Measurements from ENCODE around the gene PLD1.

PLD1 gene

DNA sequence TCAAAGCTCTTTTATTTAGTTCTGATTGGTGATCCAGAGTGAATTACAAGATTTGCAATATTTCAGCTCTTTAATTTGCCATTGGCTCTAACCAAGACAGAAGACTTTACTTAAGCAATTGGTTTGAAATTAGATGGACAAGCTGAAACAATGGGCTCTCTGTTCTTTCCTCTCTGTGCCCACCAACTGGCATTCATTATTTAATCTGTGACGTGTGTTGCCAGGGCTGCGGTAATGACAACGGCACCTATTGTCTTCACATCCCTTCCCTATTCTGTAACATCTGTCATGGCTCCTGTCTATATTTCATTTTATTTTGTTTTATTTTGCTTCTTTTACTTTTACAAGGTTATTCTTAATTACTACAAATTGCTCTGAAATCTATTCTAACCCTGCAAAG lies 33.9 kb downstream of the PLD1 start:
- no peak for DNase-seq (ENCODE audit: insufficient read length, low spot score)

DNA sequence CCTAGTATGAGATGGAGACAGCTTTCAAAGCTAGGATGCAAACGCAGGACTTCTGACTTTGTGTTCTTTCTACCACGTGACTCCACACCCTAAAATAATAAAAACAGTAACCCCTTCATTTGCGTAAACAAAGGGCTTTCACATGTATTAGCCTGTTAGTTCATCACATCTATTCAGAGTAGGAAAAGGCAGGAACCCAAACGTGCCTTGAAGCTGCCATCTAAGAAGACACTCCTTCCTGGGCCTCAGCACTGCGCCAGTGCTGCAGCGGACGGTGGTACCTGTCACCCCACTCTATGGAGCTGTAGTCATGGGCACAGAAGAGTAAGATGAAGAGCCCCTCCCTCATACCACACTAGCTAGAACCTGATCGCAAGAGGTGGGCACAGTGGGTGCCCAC lies 34.3 kb downstream of the PLD1 start:
- DNase-seq (ENCODE audit: insufficient read length, low spot score) = no peak
- no peak for FAIRE-seq

More for the DNA sequence above, 33.9 kb downstream of the PLD1 start:
- no peak for FAIRE-seq

GRCh38 chr3:171774521-171774920 lies 35.8 kb downstream of the PLD1 start:
- no peak for FAIRE-seq
- DNase-seq (ENCODE audit: insufficient read length, low spot score) = no peak

DNA sequence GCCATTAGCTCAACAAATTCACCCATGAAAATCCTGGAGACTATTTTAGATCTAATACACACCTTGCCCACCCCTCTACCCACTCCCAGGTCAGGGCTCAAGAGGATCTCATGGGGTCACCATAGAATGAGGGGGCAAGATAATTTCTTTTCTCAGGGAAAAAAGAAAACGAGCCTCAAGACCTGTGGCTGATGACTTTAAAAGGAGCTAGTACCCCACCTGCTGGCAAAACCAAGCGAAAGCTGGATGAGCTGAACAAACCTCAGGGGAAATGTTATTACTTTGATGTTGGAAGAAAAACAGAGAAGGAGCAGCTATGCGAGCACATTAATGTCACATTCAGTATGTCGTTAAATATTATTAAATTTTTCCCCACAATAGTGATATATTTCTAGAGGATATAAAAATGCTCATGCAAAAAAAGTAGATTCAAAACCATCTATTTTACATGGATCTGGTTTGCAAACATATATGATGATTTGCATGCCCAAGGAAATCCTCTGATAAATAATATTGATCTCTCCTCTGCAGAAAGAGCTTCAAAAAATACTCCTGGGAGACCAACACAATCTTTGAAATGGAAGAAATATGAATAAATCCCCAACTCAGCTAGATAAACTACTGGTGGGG lies 37.7 kb downstream of the PLD1 start:
- FAIRE-seq (no peak), DNase-seq (ENCODE audit: insufficient read length, low spot score) (peak; percentile 44)

DNA sequence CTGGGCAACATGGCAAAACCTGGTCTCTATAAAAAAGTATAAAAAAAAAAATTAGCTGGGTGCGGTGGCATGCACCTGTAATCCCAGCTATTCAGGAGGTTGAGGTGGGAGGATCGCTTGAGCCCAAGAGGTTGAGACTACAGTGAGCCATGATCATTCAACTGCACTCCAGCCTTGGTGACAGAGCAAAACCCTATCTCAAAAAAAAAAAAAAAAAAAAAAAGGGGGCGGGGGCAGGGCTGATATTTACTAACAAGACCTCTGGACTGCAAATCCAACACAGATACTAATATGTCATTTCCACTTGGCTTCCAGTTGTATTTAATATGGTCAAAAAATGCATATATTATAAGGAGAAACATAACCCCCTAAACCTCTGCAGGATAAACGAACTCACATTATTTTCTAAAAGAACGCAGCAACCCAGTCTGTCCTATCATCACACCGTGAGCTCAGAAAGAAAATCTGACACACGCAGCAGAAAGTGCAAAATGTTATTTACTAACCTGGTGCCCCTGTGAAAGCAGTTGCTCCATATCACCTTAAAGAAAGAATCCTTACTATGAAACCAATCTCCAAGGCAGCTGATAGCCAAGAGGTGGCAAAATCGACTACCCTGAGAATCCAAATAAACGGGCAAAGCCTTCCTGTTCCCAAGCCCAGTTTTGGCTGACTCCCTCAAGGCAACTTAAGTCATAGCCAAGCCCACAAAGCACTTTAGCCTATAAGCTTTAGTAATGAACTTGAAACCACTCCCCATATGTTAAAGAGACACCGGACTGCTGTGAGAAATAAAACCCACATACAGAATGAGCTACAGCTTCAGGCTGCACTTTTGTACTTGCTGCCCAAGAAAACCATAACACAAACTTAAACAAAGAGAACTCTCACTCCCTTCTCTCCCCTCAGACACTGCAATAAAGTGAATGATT lies 39.3 kb downstream of the PLD1 start:
- no peak for FAIRE-seq
- DNase-seq (ENCODE audit: insufficient read length, low spot score) = peak; percentile 30

GRCh38 chr3:171769461-171769860 lies 40.8 kb downstream of the PLD1 start:
- no peak for DNase-seq (ENCODE audit: insufficient read length, low spot score)
- FAIRE-seq = no peak

DNA sequence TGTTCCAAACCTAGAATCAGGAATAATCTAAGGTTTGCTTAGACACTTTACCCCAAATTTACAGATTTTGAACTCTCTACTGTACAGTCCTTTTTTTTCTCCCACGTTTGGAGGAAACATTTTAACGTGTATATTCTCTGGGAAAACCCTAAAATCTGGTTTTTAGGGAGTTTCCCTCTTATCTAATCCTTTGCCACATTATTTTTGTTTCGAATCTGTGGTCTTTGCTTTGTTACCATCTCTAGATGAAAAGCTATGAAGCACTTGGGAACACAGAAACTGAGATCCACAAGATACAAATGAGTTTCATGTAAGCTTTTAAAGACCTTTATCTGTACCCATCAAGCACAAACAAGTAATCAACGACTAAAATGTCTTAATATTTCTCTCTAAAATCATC lies 41.3 kb downstream of the PLD1 start:
- DNase-seq (ENCODE audit: insufficient read length, low spot score) = no peak
- no peak for FAIRE-seq

GRCh38 chr3:171768281-171768900 lies 41.9 kb downstream of the PLD1 start:
- no peak for DNase-seq (ENCODE audit: insufficient read length, low spot score)
- FAIRE-seq = no peak

- DNase-seq (ENCODE audit: insufficient read length, low spot score) (no peak), FAIRE-seq (no peak)
These were observed 44.8 kb downstream of the PLD1 start for GRCh38 chr3:171765511-171765887.

DNA sequence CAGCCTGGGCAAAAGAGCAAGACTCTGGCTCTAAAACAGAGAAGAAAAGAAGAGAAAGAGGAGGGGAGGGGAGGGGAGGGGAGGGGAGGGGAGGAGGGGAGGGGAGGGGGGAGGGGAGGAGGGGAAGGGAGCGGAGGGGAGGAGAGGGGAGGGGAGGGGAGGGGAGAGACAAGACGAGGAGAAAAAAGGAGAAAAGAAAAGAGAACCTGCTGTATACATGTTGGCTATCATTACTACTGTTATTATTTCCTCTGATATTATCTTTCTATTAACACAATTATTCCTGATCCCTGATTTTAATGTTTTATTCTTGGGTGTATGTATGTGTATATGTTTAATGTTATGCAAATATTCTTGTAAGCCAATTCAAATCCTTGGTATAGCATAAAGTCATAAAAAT lies 46.9 kb downstream of the PLD1 start:
- DNase-seq (ENCODE audit: insufficient read length, low spot score) = no peak
- FAIRE-seq = no peak

DNA sequence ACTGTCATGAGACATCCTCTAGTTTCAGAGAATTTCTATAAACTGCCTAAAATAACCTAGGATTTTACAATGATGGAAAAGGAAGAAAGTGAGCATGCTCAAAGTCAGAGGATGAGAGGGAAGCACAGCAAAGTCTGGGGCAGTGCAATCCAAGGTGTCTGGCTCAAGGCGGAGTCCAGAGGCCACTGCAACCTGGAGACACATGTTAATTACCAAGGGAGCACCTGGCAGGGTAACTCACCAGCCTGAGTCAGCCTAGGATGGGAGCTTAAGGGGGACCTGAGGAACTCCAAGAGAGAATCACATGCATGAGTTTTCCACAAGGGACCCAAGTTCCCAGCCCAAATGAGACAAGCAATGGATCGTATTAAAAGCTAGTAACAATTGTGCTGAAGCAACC lies 49.8 kb downstream of the PLD1 start:
- DNase-seq (ENCODE audit: insufficient read length, low spot score) = no peak
- FAIRE-seq = no peak

DNA sequence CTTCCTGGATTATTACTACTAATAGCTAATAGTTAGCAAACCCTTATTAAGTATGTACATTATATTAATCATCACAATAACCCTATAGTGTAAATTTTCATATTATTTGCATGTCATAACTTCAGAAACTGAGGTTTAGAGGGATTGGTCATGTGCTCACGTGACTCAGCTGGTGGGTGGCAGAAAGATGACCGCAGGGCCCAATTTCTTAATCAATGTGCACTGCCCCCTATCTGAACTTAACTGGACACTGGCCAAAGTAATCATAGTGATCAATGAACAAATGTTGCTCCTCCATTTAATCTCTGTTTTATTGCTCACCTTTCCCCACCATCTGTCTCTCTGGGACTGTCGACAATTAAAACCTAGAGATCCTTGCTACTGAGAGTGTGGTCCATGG lies 52.2 kb downstream of the PLD1 start:
- FAIRE-seq = no peak

GRCh38 chr3:171757361-171758034 lies 52.8 kb downstream of the PLD1 start:
- FAIRE-seq (no peak), DNase-seq (ENCODE audit: insufficient read length, low spot score) (no peak)

More for the DNA sequence above, 52.2 kb downstream of the PLD1 start:
- no peak for DNase-seq (ENCODE audit: insufficient read length, low spot score)

GRCh38 chr3:171755656-171756055 lies 54.6 kb downstream of the PLD1 start:
- FAIRE-seq = no peak
- DNase-seq (ENCODE audit: insufficient read length, low spot score) = no peak

- FAIRE-seq = no peak
- no peak for DNase-seq (ENCODE audit: insufficient read length, low spot score)
These were observed 55.2 kb downstream of the PLD1 start for GRCh38 chr3:171755015-171755589.

DNA sequence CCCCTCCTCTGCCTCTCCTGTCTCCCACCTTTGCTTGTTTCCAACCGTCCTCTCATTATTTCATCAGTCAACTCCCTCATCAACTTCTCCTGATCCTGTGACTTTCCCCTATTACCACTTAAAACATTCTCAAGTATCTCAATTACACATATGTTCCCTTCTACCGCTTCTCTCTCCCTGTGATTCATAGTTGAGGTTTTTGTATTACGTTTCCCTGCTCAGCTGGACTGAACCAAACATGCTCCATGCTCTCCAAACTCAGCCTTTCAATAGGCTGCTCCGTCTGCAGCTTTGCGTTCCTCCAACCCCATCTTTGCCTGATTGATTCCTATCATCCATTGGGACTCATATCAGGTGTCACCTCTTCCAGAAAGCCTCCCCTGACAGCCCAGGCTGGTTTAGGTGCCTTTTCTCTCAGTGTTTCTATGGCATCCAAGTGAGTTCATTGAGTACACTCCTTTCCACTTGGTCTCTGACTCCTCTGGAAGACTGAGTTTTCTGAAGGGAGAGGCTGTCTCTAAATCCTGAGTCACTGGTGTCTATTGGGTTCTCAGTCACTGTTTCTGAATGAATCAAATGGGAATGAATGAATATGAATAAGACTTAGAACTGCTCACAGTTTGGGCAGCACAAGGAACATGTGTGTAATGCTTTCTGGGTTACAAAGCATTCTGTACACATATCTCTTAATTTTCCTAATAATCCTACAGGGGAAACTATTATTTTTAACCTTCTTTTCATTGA lies 56.4 kb downstream of the PLD1 start:
- FAIRE-seq (no peak), DNase-seq (ENCODE audit: insufficient read length, low spot score) (no peak)

DNA sequence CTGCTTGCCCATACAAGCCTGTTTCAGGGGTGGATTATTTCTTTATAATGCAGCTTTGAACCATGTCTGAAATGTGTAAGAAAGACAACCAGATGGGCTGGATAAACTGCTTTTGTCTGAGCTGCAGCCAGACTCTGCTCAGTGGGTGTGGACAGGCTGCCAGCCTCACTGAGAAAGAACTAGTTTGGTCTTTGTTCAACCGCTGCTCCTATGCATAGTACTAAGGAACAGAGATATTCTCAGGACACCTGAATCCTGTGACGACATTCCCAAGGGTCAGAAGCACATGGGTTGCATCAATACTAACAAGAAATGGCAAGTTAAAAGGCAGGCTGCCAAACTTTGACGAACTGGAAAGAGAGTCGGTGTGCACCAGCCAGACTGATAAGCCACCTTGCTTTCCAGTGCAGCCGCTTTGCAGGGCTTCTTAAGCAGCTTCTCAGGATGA lies 57.2 kb downstream of the PLD1 start:
- FAIRE-seq (no peak), DNase-seq (ENCODE audit: insufficient read length, low spot score) (no peak)

DNA sequence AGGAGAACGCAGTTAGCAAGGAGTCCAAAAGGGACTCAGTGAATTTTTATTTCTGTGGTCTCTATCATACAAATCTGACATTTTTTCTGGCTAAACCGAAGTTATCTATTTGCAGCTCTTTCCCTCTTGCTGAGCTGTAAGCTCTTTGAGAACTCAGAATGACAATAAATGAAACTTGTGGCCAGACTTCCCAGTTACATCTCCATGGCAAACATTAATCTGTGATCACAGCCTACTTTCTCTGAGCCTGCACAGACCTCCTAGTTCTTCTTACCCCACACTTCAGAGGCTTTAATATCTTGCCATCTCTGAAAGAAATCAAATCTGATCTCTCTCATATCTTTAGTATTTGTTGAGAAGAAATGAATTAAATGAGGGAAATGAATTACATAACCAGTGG lies 58.0 kb downstream of the PLD1 start:
- DNase-seq (ENCODE audit: insufficient read length, low spot score) (no peak), FAIRE-seq (no peak)

DNA sequence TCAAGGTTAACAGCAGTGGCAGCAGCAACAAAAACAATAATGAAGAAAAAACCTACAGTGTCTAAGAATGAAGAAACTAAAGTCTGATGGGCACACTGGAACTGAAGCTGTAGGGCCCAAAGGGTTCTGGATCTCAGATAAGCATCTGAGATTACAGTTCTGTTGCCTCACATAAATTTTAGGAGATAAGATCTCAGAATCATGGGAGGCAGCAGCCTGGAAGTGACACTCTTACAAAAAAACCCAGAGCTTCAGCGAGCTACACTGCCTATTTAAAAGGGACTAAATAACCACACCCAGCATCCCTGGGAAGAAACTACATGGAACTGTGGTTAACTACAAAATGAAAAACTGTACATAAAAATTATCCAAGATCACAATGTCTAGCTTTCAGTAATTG lies 61.2 kb downstream of the PLD1 start:
- DNase-seq (ENCODE audit: insufficient read length, low spot score) (no peak), FAIRE-seq (no peak)
